DMS114 treated with DMSO at 0.1 percent for 48 hours (cell line): ENCODE results near the gene TMEM50A.
"Not testable (repeated sequence)": the region's sequence is repeated elsewhere in the genome, so short reads cannot be mapped to it uniquely, and the experiment has no call there.

Experiments
- DNase-seq: peaks from one replicate; lab custom pipeline; 2025; ENCODE audit not compliant: unreplicated experiment; lab: John Stamatoyannopoulos, UW

TMEM50A gene

GRCh38 chr1:25383090-25383489, 45.0 kb downstream of the TMEM50A start:
- not testable (repeated sequence) for DNase-seq

GRCh38 chr1:25383875-25384274, 45.7 kb downstream of the TMEM50A start:
- DNase-seq, result not testable (repeated sequence)

GRCh38 chr1:25387096-25387495, 49.0 kb downstream of the TMEM50A start:
- DNase-seq, result not testable (repeated sequence)

- DNase-seq, result not testable (repeated sequence)
Observed at GRCh38 chr1:25388691-25389090, 50.6 kb downstream of the TMEM50A start.

- DNase-seq, result not testable (repeated sequence)
Observed at GRCh38 chr1:25389721-25390120, 51.6 kb downstream of the TMEM50A start.

- no peak for DNase-seq
Observed at GRCh38 chr1:25392841-25393240, 54.7 kb downstream of the TMEM50A start.

GRCh38 chr1:25397549-25397948, 59.4 kb downstream of the TMEM50A start:
- not testable (repeated sequence) for DNase-seq

GRCh38 chr1:25398079-25398478, 59.9 kb downstream of the TMEM50A start:
- DNase-seq, result not testable (repeated sequence)

- not testable (repeated sequence) for DNase-seq
Observed at GRCh38 chr1:25402947-25403803, 65.0 kb downstream of the TMEM50A start.

- not testable (repeated sequence) for DNase-seq
Observed at GRCh38 chr1:25405731-25406305, 67.7 kb downstream of the TMEM50A start.

GRCh38 chr1:25409641-25410427, 71.7 kb downstream of the TMEM50A start:
- not testable (repeated sequence) for DNase-seq
